Upper lobe of right lung (tissue), 1 donor: ENCODE measurements around the gene CATSPERD. TPM values are rescaled to one million over a fixed set of nuclear protein-coding genes. Genes with fewer than 3 reads are reported as not detected.

Source experiments
- ATAC-seq: fragments of 200-7000 bp; cut with Tn5 transposase; one replicate; pipeline ENCODE4 v1.9.1; 2020; ENCODE audit warnings: mild to moderate bottlenecking, moderate library complexity
- DNase-seq: peaks from one replicate; pipeline ENCODE4 v3.0.0-alpha.2; 2020
- H3K27ac ChIP-seq: fragments of 200-600 bp; one replicate; pipeline ENCODE4 v1.8.0; 2022
- H3K27me3 ChIP-seq: fragments of 200-600 bp; one replicate; pipeline ENCODE4 v1.8.0; 2022; ENCODE audit warnings: mild to moderate bottlenecking
- H3K36me3 ChIP-seq: fragments of 200-600 bp; one replicate; pipeline ENCODE4 v1.8.0; 2022
- H3K4me1 ChIP-seq: fragments of 200-600 bp; one replicate; pipeline ENCODE4 v1.8.0; 2022
- H3K4me3 ChIP-seq: fragments of 200-600 bp; one replicate; pipeline ENCODE4 v1.8.0; 2022; ENCODE audit warnings: mild to moderate bottlenecking
- H3K9me3 ChIP-seq: fragments of 200-600 bp; one replicate; pipeline ENCODE4 v1.8.0; 2022
- intact Hi-C: fragments of 100-400 bp; cut with DNase I; formaldehyde crosslinking; loops from one replicate; pipeline ENCODE4 v1.11.0; 2022
- total RNA-seq: library from RNA; stranded (reverse); fragmentation: NEBNext Ultra II Directional; extraction: Animal tissue kit (Norgen Biotek cat#: 25700); gene quantifications from one replicate; pipeline ENCODE4 v1.2.1, GENCODE V29; 2021
- TF ChIP-seq, protein P1 (sequence below): fragments of 200-600 bp; IDR thresholded peaks from one replicate; pipeline ENCODE4 v1.8.0; 2022; ENCODE audit warnings: antibody characterized with exemption
- donor health status: DM: no; HTN: yes; CAD: no; lungs with severe emphysema.

The CATSPERD gene
- total RNA-seq, 1 donor from 2014 or later: not detected

DNA sequence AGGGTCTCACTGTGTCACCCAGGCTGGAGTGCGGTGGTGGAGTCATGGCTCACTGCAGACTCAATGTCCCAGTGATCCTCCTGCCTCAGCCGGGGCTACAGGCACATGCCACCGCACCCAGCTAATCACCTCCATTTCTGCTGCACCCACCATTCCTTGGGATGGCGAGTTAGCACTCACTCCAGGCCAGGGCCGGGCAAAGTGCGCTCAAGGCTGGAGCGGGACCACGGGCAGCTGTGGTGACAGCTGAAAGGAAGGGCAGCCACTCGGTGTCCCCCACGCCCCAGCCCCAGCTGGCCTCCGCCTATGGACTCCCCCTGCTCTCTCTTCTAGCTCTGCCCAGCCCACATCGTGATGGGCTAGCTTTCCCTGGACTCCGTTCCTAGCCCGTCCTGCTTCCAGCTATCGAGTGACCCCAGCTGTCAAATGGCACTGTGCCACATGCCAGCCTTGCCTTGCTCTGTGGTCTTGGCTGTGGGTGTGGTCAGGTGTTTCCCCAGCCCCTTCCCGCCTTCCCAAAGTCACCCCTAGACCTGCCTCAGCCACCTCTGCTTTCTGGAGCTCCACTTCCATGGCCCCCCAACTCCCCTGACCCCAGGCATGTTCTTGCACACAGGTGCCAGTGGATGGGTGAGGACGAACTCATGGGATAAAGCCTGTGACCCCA lies 44.2 kb upstream of the CATSPERD start:
- H3K9me3 ChIP-seq: no peaks in the 10 kb centered on the region
- H3K36me3 ChIP-seq: peaks cover 9% of the 10 kb centered on the region
- ATAC-seq: no peak
- no peaks in the 10 kb centered on the region for H3K27me3 ChIP-seq
- peaks cover 12% of the 10 kb centered on the region for H3K4me1 ChIP-seq
- intact Hi-C loops: no loop called here
- no peak overlapping the region for H3K4me3 ChIP-seq
- H3K27ac ChIP-seq: no peak overlapping the region
- TF ChIP-seq, protein P1, sequence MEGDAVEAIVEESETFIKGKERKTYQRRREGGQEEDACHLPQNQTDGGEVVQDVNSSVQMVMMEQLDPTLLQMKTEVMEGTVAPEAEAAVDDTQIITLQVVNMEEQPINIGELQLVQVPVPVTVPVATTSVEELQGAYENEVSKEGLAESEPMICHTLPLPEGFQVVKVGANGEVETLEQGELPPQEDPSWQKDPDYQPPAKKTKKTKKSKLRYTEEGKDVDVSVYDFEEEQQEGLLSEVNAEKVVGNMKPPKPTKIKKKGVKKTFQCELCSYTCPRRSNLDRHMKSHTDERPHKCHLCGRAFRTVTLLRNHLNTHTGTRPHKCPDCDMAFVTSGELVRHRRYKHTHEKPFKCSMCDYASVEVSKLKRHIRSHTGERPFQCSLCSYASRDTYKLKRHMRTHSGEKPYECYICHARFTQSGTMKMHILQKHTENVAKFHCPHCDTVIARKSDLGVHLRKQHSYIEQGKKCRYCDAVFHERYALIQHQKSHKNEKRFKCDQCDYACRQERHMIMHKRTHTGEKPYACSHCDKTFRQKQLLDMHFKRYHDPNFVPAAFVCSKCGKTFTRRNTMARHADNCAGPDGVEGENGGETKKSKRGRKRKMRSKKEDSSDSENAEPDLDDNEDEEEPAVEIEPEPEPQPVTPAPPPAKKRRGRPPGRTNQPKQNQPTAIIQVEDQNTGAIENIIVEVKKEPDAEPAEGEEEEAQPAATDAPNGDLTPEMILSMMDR: no peak
- no peak for DNase-seq

DNA sequence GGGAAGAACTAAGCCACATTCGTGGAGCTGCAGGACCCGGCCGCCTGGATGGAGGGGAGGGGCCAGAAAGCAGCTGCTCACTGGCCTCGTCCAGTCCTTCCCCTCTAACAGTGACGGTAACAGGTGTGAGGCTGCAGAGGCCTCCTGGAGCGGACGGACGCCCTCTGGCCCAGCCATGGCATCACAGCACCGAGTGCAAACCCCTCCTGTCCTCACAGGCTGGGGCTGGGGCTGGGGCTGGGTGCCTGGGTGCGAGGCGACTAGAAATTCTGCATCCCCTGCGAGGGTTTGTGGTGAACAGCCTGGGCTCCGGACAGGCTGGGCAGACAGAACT lies 43.7 kb upstream of the CATSPERD start:
- Histone ChIP-seq H3K9me3 (no peaks in the 10 kb centered on the region), H3K4me3 (no peak overlapping the region), H3K36me3 (peaks cover 4% of the 10 kb centered on the region), H3K27me3 (no peaks in the 10 kb centered on the region), H3K4me1 (peaks cover 12% of the 10 kb centered on the region), H3K27ac (no peak overlapping the region)
- intact Hi-C loops: no loop called here
- TF ChIP-seq, protein P1: no peak
- DNase-seq (no peak), ATAC-seq (no peak)

DNA sequence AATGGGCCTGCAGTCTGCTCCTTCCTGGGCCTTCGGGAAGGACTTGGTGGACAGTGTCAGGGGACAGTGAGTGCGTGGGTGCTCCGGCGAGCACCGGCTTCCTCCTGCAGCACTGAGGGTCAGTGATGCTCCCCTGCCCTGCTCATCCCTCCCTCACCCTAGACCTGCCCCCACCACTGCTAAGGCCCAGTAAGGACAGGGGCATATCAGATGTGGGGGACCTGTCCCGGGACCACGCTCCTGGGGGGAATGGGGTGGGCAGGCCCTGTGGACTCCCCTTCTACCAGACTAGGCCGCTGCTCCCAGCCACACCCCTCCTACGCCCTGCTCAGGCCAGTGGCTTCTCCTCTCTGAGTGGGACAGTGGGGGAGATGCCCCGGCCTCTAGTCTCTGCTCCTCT lies 43.3 kb upstream of the CATSPERD start:
- Histone ChIP-seq H3K9me3 (no peaks in the 10 kb centered on the region), H3K36me3 (no peaks in the 10 kb centered on the region), H3K27me3 (no peaks in the 10 kb centered on the region), H3K4me1 (peaks cover 12% of the 10 kb centered on the region), H3K4me3 (no peak overlapping the region), H3K27ac (no peak overlapping the region)
- TF ChIP-seq, protein P1: no peak
- ATAC-seq: no peak
- no peak for DNase-seq
- intact Hi-C loops: no loop called here

DNA sequence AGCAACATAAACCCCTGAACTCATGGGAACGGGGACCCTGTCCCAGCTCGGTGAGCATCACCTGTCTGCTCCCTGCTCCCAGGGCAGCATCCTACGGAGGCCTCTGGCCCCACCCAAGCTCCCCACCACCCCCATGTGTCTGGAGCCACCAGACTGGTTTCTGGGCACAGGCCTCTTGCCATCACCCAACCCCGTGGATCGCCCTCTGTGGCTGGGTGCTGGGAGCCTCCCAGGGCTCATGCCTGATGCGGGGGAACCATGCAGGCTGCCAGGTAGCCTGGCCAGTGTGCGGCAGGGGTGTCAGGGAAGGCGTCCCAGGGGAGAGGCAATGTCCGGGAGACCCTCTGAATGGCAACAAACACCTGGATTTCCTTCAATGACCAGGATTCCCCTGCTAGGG lies 42.9 kb upstream of the CATSPERD start:
- TF ChIP-seq, protein P1: no peak
- Histone ChIP-seq H3K4me3 (no peak overlapping the region), H3K9me3 (no peaks in the 10 kb centered on the region), H3K27ac (no peak overlapping the region), H3K36me3 (no peaks in the 10 kb centered on the region), H3K4me1 (peaks cover 12% of the 10 kb centered on the region), H3K27me3 (no peaks in the 10 kb centered on the region)
- no peak for ATAC-seq
- no peak for DNase-seq
- intact Hi-C loops: no loop called here

DNA sequence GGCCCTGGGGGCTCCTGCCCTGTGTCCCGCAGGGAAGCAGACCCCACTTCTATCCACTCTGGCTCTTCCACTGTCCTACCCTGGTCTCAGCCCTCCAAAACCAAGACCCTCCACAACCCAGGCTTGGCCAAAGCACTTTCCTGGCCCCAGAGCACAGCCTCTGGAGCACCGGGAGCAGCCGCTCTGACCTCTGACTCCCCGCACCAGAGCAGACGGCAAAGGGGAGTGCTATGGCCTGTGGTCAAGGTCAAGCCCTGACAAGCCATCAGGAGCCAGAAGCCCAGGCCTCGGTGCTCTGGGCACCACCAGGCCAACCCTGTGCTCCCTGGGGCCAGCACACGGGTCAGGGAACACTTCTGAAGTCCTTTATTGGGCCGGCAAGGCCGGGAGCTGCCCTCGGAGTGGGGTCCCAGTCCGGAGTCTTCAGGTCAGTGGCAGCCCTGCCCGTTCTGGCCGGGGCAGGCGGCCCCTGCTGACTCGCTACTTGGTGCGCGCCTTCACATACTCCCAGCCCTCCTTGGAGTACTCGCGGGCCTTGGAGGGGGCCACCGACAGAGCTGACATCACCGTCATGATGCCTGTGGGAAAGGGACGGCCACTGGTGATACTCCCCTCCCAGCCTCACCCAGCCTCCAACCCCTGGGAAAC lies 42.2 kb upstream of the CATSPERD start:
- intact Hi-C loops: no loop called here
- TF ChIP-seq, protein P1: no peak
- no peak for DNase-seq

More for the DNA sequence above, 42.2 kb upstream of the CATSPERD start:
- no peak overlapping the region for H3K27ac ChIP-seq
- no peaks in the 10 kb centered on the region for H3K9me3 ChIP-seq
- peaks cover 12% of the 10 kb centered on the region for H3K4me1 ChIP-seq
- no peak overlapping the region for H3K4me3 ChIP-seq
- no peaks in the 10 kb centered on the region for H3K27me3 ChIP-seq
- H3K36me3 ChIP-seq: no peaks in the 10 kb centered on the region
- ATAC-seq: no peak
